Measurements from ENCODE around the gene ATM. TPM values are rescaled to one million over a fixed set of nuclear protein-coding genes. Genes with fewer than 3 reads are reported as not detected.

ATM gene
- total RNA-seq, 1 donor from 2014 or later, result 68.9 TPM

- Histone ChIP-seq H3K9me3 (ENCODE audit: control insufficient read depth in 3 of 3, low read length in 3 of 3) (no peaks in the 10 kb centered on the region), H3K36me3 (ENCODE audit: control insufficient read depth in 3 of 3, insufficient read depth in 3 of 3, low read length in 3 of 3) (no peaks in the 10 kb centered on the region), H3K4me3 (ENCODE audit: low read length in 3 of 3) (peak overlapping the region; percentile 93 to 100 (median 95)), H3K9ac (ENCODE audit: low read depth in 1 of 3, low read length in 3 of 3) (peak overlapping the region; percentile 37 to 92 (median 89)), H3K27me3 (ENCODE audit: control insufficient read depth in 3 of 3, insufficient read depth in 3 of 3, low read length in 3 of 3) (no peaks in the 10 kb centered on the region), H3K4me1 (ENCODE audit: control insufficient read depth in 3 of 3, insufficient read depth in 3 of 3, low read length in 3 of 3) (peaks cover 16 to 34% (median 30%) of the 10 kb centered on the region in 3 donors), H3K27ac (ENCODE audit: low read depth, low read length) (no peak overlapping the region)
These were observed 2.0 kb upstream of the ATM start for GRCh38 chr11:108220721-108221336.

- Histone ChIP-seq H3K4me3 (ENCODE audit: low read length in 3 of 3) (peak overlapping the region; percentile 93 to 100 (median 95)), H3K9ac (ENCODE audit: low read depth in 1 of 3, low read length in 3 of 3) (peak overlapping the region; percentile 89 to 98 (median 92)), H3K27ac (ENCODE audit: low read depth, low read length) (peak overlapping the region; percentile 94), H3K9me3 (ENCODE audit: control insufficient read depth in 3 of 3, low read length in 3 of 3) (no peaks in the 10 kb centered on the region), H3K27me3 (ENCODE audit: control insufficient read depth in 3 of 3, insufficient read depth in 3 of 3, low read length in 3 of 3) (no peaks in the 10 kb centered on the region), H3K4me1 (ENCODE audit: control insufficient read depth in 3 of 3, insufficient read depth in 3 of 3, low read length in 3 of 3) (peaks cover 16 to 34% (median 30%) of the 10 kb centered on the region in 3 donors), H3K36me3 (ENCODE audit: control insufficient read depth in 3 of 3, insufficient read depth in 3 of 3, low read length in 3 of 3) (no peaks in the 10 kb centered on the region)
These were observed 1.5 kb upstream of the ATM start for GRCh38 chr11:108221371-108221770.

GRCh38 chr11:108221911-108222573, 825 bp upstream of the ATM start:
- H3K9ac ChIP-seq (ENCODE audit: low read depth in 1 of 3, low read length in 3 of 3), result peak overlapping the region; percentile 89 to 98 (median 92)
- no peaks in the 10 kb centered on the region for H3K36me3 ChIP-seq (ENCODE audit: control insufficient read depth in 3 of 3, insufficient read depth in 3 of 3, low read length in 3 of 3)
- peak overlapping the region; percentile 93 to 100 (median 95) for H3K4me3 ChIP-seq (ENCODE audit: low read length in 3 of 3)
- H3K9me3 ChIP-seq (ENCODE audit: control insufficient read depth in 3 of 3, low read length in 3 of 3), result no peaks in the 10 kb centered on the region
- H3K27ac ChIP-seq (ENCODE audit: low read depth, low read length), result peak overlapping the region; percentile 94
- H3K4me1 ChIP-seq (ENCODE audit: control insufficient read depth in 3 of 3, insufficient read depth in 3 of 3, low read length in 3 of 3), result peaks cover 16 to 34% (median 30%) of the 10 kb centered on the region in 3 donors
- no peaks in the 10 kb centered on the region for H3K27me3 ChIP-seq (ENCODE audit: control insufficient read depth in 3 of 3, insufficient read depth in 3 of 3, low read length in 3 of 3)

- H3K9ac ChIP-seq (ENCODE audit: low read depth in 1 of 3, low read length in 3 of 3), result peak overlapping the region; percentile 76 to 92 (median 84)
- no peaks in the 10 kb centered on the region for H3K27me3 ChIP-seq (ENCODE audit: control insufficient read depth in 3 of 3, insufficient read depth in 3 of 3, low read length in 3 of 3)
- peak overlapping the region; percentile 75 to 97 (median 90) for H3K4me3 ChIP-seq (ENCODE audit: low read length in 3 of 3)
- peak overlapping the region; percentile 94 for H3K27ac ChIP-seq (ENCODE audit: low read depth, low read length)
- H3K36me3 ChIP-seq (ENCODE audit: control insufficient read depth in 3 of 3, insufficient read depth in 3 of 3, low read length in 3 of 3), result peaks cover 0 to under 1% (median under 1%) of the 10 kb centered on the region in 3 donors
- H3K9me3 ChIP-seq (ENCODE audit: control insufficient read depth in 3 of 3, low read length in 3 of 3), result no peaks in the 10 kb centered on the region
- peaks cover 16 to 34% (median 30%) of the 10 kb centered on the region in 3 donors for H3K4me1 ChIP-seq (ENCODE audit: control insufficient read depth in 3 of 3, insufficient read depth in 3 of 3, low read length in 3 of 3)
These were observed 682 bp downstream of the ATM start for GRCh38 chr11:108223348-108224149.

GRCh38 chr11:108224366-108224765, 1.5 kb downstream of the ATM start:
- Histone ChIP-seq H3K27me3 (ENCODE audit: control insufficient read depth in 3 of 3, insufficient read depth in 3 of 3, low read length in 3 of 3) (no peaks in the 10 kb centered on the region), H3K27ac (ENCODE audit: low read depth, low read length) (peak overlapping the region; percentile 94), H3K4me3 (ENCODE audit: low read length in 3 of 3) (peak overlapping the region; percentile 75 to 97 (median 90)), H3K9me3 (ENCODE audit: control insufficient read depth in 3 of 3, low read length in 3 of 3) (no peaks in the 10 kb centered on the region), H3K9ac (ENCODE audit: low read depth in 1 of 3, low read length in 3 of 3) (peak overlapping the region; percentile 76 to 92 (median 84)), H3K4me1 (ENCODE audit: control insufficient read depth in 3 of 3, insufficient read depth in 3 of 3, low read length in 3 of 3) (peaks cover 16 to 30% (median 29%) of the 10 kb centered on the region in 3 donors), H3K36me3 (ENCODE audit: control insufficient read depth in 3 of 3, insufficient read depth in 3 of 3, low read length in 3 of 3) (peaks cover 0 to 4% (median 2%) of the 10 kb centered on the region in 3 donors)

GRCh38 chr11:108224911-108225786, 2.3 kb downstream of the ATM start:
- Histone ChIP-seq H3K4me3 (ENCODE audit: low read length in 3 of 3) (peak overlapping the region in 1 of 3 donors; percentile 97), H3K27me3 (ENCODE audit: control insufficient read depth in 3 of 3, insufficient read depth in 3 of 3, low read length in 3 of 3) (no peaks in the 10 kb centered on the region), H3K27ac (ENCODE audit: low read depth, low read length) (peak overlapping the region; percentile 94), H3K4me1 (ENCODE audit: control insufficient read depth in 3 of 3, insufficient read depth in 3 of 3, low read length in 3 of 3) (peaks cover 16 to 29% (median 29%) of the 10 kb centered on the region in 3 donors), H3K36me3 (ENCODE audit: control insufficient read depth in 3 of 3, insufficient read depth in 3 of 3, low read length in 3 of 3) (peaks cover 3 to 9% (median 7%) of the 10 kb centered on the region in 3 donors), H3K9ac (ENCODE audit: low read depth in 1 of 3, low read length in 3 of 3) (peak overlapping the region in 1 of 3 donors; percentile 10), H3K9me3 (ENCODE audit: control insufficient read depth in 3 of 3, low read length in 3 of 3) (no peaks in the 10 kb centered on the region)

GRCh38 chr11:108226036-108226435, 3.2 kb downstream of the ATM start:
- Histone ChIP-seq H3K9me3 (ENCODE audit: control insufficient read depth in 3 of 3, low read length in 3 of 3) (no peaks in the 10 kb centered on the region), H3K27ac (ENCODE audit: low read depth, low read length) (no peak overlapping the region), H3K4me1 (ENCODE audit: control insufficient read depth in 3 of 3, insufficient read depth in 3 of 3, low read length in 3 of 3) (peaks cover 14 to 24% (median 24%) of the 10 kb centered on the region in 3 donors), H3K4me3 (ENCODE audit: low read length in 3 of 3) (no peak overlapping the region), H3K27me3 (ENCODE audit: control insufficient read depth in 3 of 3, insufficient read depth in 3 of 3, low read length in 3 of 3) (no peaks in the 10 kb centered on the region), H3K36me3 (ENCODE audit: control insufficient read depth in 3 of 3, insufficient read depth in 3 of 3, low read length in 3 of 3) (peaks cover 7 to 16% (median 8%) of the 10 kb centered on the region in 3 donors), H3K9ac (ENCODE audit: low read depth in 1 of 3, low read length in 3 of 3) (no peak overlapping the region)

- H3K36me3 ChIP-seq (ENCODE audit: control insufficient read depth in 3 of 3, insufficient read depth in 3 of 3, low read length in 3 of 3), result peaks cover 7 to 20% (median 14%) of the 10 kb centered on the region in 3 donors
- peaks cover 8 to 16% (median 14%) of the 10 kb centered on the region in 3 donors for H3K4me1 ChIP-seq (ENCODE audit: control insufficient read depth in 3 of 3, insufficient read depth in 3 of 3, low read length in 3 of 3)
- H3K9me3 ChIP-seq (ENCODE audit: control insufficient read depth in 3 of 3, low read length in 3 of 3), result no peaks in the 10 kb centered on the region
- H3K27ac ChIP-seq (ENCODE audit: low read depth, low read length), result no peak overlapping the region
- H3K27me3 ChIP-seq (ENCODE audit: control insufficient read depth in 3 of 3, insufficient read depth in 3 of 3, low read length in 3 of 3), result no peaks in the 10 kb centered on the region
- no peak overlapping the region for H3K4me3 ChIP-seq (ENCODE audit: low read length in 3 of 3)
- H3K9ac ChIP-seq (ENCODE audit: low read depth in 1 of 3, low read length in 3 of 3), result no peak overlapping the region
These were observed 5.4 kb downstream of the ATM start for GRCh38 chr11:108228251-108228650.

GRCh38 chr11:108233277-108233945, 10.5 kb downstream of the ATM start:
- Histone ChIP-seq H3K36me3 (ENCODE audit: control insufficient read depth in 3 of 3, insufficient read depth in 3 of 3, low read length in 3 of 3) (peaks cover 9 to 30% (median 22%) of the 10 kb centered on the region in 3 donors), H3K9me3 (ENCODE audit: control insufficient read depth in 3 of 3, low read length in 3 of 3) (no peaks in the 10 kb centered on the region), H3K27ac (ENCODE audit: low read depth, low read length) (no peak overlapping the region), H3K4me3 (ENCODE audit: low read length in 3 of 3) (no peak overlapping the region), H3K4me1 (ENCODE audit: control insufficient read depth in 3 of 3, insufficient read depth in 3 of 3, low read length in 3 of 3) (no peaks in the 10 kb centered on the region), H3K9ac (ENCODE audit: low read depth in 1 of 3, low read length in 3 of 3) (no peak overlapping the region), H3K27me3 (ENCODE audit: control insufficient read depth in 3 of 3, insufficient read depth in 3 of 3, low read length in 3 of 3) (no peaks in the 10 kb centered on the region)
